Measurements from ENCODE around the gene STAB2.
"Not testable (repeated sequence)": the region's sequence is repeated elsewhere in the genome, so short reads cannot be mapped to it uniquely, and the experiment has no call there.

The STAB2 gene

DNA sequence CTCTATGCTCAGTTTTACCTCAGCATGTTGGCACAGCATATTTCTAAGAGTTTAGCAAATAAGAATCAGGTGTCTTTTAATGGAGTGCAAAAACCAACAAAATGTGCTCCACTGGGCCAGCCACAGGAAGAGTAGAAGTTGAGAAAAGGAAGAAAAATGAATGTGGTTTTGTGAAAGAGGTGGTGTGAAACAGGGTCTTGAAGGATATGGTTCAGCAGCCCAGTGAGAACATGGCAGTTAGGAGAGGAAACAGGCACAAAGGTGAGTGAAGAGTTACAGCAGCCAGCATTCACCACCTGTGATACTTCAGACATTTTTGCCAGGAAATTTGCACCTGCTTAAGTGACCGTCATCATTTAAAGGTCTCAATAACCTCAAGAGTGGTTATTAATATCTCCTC, 2.4 kb downstream of the STAB2 start:
- DNase-seq, result no peak

DNA sequence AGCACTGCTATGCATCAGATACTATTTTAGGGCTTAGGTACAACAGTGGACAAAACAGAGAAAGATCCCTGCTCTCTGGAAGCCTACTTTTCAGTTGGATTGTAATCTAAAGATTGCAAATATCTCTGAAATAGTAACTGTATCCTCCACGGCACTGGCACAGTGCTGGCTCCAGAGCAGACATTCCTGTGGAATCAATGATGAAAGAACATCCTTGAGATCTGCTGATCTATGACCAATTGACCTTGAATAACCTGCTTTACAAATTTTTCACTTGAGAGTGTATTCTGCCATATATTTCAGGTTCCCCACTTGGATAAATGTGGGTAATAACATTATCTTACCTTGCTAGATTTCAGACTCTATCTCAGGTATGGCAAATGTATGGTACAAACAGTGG, 3.2 kb downstream of the STAB2 start:
- DNase-seq, result no peak

DNA sequence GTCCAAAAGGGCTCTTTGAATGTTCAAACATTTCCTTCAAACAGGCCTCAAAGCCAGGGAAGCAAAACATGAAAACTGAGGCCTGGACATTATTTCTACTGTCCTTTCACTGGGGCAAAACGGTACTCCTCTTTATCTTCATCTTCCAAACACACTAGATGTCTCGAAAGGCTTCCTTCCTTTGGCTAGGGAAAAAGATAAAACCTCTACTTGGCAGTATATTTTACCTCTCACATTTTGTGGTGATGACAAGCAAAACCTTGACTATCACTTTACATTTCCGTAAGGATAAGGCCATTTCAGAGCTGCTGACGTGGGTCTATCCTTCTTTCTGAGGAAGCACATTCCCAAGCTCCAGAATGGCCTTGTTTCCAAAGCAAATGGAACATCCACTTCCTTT, 9.9 kb downstream of the STAB2 start:
- no peak for DNase-seq

DNA sequence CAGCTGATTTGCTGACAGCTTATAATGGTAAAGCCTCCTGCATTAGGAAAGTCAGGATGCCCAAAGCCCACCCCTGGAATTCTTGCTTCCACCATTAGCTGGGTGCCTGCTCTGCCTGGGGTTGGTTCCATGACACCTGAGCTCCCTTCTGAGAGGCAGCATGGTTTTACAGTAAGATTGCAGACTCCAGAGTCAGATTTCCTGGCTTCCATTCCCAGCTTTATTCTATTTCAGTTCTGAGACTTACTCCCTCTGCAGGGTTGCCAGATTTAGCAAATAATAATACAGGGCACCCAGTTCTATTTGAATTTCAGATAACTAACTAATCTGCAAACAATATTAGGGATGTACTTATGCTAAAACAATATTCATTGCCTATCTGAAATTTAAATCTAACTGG, 12.2 kb downstream of the STAB2 start:
- no peak for DNase-seq

DNA sequence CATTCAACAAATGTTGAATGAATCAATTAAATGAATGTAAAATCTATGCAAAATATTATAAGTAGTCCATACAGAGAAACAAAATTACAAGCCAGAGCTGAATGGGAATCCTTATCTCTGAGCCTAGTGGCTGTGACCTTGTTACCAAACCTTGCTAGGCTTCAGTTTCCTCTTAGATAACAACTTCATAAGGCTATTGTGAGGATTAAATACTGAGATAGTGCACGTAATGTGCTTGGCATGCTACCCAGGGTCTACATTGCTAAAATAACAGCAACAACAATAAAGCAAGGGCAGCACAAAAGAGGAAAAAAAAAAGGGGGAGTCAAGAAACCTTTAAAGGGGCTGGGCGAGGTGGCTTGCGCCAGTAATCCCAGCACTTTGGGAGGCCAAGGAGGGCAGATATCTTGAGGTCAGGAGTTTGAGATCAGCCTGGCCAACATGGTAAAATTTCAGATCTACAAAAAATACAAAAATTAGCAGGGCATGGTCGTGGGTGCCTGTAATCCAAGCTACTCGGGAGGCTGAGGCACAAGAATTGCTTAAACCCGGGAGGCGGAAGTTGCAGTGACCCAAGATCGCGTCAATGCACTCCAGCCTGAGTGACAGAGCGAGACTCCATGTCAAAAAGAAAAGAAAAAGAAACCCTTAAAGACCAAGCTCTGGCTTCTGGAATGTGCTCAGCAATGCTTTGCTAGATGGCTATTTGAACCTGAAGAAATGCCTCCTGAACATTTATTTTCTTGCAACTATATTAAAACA, 14.1 kb downstream of the STAB2 start:
- DNase-seq, result no peak

DNA sequence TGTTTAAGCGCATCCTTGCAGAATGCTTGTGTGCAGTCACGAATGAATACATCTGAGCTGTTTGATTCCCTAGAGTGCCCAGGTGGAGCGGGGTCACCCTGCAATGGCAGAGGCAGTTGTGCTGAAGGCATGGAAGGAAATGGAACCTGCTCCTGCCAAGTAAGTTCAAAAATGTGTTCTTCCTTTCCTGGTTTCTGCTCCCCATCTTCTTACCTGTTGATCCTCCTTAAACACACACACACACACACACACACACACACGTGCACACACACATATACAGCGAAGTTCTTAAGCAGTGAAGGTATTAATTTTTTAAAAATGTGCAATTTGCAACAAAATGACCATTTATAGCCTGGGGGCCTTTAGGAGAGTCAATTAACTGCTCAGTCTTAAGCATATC, 33.3 kb downstream of the STAB2 start:
- no peak for DNase-seq

DNA sequence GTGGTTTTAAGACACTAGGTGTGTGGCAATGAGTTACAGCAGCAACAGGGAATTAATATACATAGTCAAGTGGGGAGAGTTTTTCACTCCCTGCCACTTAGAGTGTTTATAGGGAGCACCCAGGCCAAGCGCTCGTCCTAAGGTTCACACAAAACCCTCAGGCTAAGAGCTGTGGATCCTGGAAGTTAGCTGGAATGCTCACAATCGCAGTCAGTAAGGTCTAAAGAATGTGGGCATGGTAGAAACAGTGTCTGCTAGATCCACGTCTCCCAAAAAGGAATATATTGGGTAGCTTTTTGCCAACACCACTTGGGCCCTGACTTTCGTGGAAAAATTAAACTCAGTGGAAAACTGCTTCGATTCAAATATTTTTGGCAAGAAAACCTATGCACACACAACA, 36.6 kb downstream of the STAB2 start:
- DNase-seq, result no peak

DNA sequence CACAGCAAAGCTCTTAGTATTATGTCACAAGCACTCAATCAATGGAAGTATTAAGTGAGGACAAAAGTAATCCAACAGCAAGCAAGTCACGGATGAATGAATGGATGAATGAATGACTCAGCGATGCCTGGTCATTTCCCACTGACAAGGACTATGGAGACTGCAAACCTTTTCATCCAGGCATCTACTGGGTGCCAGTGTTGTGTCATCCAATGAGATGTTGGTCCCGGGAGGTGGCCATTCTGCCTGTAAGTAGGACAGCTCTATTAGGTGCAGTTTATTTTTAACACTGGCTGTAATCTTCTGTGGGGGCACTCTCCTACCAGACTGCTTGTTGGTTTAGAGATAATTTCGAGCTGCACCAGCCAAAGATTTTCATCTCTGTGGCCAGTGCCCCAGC, 39.4 kb downstream of the STAB2 start:
- no peak for DNase-seq

DNA sequence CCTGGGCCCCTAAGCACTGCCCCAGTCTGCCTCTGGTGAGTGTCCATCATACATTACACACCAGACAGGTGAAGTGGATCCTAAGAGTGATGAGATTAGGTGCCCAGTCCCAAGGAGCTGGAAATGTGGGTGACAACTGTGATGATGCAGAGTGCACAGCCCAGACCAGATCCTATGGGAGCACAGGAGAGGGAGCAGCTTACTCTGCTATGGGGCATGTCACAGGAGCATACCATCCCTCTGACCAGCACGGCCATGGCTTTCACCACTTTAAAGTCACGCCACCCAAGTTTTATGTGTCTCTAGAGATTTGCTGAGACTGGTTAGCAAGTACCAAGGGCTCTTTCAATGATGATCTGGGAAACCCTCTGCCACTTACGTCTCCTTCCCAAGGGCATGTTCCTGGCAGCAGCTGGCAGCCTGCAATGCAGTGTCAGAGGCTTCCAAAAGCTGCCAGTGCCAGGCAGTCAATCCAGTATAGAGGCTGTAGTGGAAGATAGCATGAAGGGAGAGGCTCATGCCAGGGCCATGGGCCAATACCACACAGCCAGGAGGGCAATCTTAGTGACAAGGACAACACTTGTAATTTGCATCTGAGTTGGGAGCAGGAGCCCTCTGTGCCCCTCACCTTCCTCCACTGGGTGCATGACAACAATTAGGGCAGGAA, 40.2 kb downstream of the STAB2 start:
- no peak for DNase-seq

DNA sequence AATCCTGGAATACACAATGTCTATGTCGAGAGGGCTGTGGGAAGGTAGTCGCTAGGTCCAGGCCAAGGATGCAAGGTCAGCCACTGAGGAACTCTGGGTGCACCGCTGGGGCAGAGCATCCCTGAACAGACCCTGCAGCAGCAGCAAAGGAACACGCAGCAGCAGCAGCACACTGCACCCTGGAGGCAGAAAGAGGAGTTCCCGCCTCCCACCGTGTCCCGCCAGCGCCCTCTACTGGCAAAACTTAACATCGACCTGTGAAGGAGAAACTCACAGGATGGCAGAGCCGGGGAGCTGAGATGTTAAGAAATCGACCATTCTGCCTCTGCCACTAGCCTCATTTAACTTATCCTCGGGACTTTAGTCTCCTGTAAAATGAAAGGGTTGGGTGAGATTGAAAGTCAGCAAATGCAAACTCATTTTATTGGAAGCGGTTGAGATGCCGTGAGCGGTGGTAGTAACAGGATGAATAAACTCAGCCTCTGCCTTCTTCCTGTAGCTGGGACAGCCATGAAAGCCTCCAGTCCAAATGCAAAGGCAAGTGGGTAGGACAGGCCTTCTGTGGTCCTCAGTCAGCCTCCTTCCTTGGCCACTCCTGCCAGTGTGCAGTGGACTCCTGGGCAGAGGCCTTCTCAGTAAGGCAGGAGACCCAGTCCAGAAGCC, 45.6 kb downstream of the STAB2 start:
- no peak for DNase-seq

DNA sequence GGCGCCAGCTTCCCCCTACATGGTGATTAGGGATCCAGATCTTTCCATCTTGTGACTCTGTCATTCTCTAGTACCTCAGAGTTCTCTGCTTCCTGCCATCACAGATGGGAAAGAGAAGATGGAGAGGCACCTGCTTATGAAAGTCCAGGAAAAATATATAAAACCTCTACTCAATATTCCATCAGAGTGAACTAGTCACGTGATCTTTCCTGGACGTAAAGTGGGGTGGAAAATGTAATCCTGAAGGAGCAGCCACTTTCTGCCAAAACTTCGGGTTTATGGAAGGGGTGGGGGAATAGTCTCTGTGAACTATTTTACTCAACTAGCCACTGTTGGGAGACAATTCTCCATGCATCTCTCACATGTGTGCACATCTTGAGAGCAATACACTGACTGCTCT, 47.7 kb downstream of the STAB2 start:
- no peak for DNase-seq

DNA sequence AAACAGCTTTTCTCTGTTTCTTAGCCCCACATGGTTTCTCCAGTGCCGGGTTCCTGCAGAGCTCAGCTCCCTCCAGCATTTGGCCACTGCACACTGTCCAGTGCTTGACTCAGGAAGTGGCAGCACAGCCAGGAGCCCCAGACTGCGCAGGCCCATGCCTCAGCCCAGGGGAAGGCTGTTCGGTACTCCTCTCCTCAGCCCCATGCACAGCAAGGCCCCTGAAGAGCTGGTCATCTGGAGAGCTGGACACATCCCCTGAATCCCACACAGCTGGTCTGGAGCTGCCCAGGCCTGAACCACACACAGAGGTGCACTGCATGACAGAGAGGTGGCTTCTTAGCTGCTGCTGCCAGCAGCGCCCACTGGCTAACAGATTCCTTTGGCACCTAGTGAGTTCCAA, 48.3 kb downstream of the STAB2 start:
- DNase-seq, result no peak

DNA sequence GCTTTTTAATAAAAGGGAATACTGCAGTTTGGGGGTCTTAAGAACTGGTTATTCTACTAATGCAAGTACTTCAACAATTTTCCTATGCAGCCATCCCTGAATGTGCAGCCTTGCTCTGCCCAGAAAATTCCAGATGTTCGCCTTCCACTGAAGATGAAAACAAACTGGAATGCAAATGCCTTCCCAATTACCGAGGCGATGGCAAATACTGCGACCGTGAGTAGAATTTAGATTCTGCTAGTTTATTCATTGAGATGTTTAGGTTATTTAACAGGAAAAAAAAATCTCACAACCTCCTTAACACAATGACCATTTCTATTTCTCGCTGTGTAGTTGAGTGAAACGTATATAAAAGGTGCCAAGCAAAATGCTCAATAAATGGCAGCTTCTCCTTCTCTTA, 49.9 kb downstream of the STAB2 start:
- DNase-seq, result no peak

DNA sequence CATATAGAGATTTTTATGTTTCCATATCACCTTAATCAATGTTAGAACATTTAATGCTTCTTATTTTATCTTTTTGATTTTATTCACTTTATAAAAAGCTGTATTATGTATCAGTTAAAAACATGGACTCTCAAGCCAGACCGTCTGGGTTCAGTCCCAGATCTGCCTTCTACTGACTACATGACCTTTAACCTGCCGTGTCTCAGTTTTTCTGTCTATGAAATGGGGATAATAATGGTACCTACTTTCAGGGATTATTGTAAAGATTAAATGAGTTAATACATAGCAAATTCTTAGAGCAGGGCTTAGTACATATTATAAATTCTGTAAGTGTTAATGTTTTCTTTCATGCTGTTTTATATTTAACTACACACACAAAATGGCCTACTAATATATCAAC, 50.4 kb downstream of the STAB2 start:
- DNase-seq, result no peak

DNA sequence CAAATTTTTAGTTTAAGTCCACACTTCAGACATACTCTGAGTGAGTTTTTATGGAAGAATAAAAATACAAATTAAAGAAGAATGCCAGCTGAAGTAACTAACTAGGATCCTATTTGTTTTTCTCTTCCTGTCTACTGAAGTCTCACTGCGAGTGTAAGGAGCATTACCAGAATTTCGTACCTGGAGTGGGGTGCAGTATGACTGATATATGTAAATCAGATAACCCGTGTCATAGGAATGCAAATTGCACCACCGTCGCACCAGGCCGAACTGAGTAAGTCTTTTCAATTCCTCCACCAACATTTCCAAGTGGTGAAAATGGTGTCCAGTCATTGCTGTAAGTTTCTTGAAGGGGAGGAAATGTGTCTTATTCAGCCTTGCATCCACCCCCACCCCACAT, 52.9 kb downstream of the STAB2 start:
- DNase-seq, result no peak

DNA sequence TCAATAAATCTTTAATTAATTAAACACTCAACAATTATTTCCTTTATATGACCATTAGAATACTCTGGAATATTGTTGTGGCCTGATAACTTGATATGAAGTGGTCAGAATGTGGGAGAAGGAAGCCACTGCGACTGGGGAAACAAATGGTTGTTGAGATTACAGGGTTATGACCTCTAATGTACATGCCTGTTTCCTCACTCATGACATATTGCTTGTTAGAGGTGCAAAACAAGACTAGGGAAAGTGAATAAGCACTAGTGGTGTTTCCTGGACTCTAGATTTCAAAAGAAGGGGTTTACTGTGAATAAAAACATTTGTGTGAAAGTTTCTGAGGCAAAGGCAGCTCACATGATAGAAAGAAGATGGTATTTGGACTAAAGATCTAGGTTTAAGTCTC, 53.3 kb downstream of the STAB2 start:
- no peak for DNase-seq

DNA sequence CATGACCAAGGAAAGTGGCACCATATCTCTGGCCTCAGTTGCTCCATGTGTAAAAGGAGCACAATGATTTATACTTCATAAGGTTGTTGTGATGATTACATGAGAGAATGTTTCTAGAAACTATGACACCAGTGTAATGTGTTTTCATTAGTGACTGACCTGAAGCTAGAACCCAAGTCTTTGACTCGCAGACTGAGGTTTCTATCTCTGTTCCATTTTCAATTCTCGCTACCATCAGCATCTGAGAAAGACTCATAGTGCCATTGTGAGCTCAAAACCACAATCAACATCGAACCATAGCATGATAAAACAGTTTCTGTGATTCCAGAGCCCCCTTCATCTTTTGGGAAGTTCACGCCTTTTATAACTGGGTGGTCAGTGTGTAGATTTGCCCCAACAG, 53.8 kb downstream of the STAB2 start:
- DNase-seq, result no peak

DNA sequence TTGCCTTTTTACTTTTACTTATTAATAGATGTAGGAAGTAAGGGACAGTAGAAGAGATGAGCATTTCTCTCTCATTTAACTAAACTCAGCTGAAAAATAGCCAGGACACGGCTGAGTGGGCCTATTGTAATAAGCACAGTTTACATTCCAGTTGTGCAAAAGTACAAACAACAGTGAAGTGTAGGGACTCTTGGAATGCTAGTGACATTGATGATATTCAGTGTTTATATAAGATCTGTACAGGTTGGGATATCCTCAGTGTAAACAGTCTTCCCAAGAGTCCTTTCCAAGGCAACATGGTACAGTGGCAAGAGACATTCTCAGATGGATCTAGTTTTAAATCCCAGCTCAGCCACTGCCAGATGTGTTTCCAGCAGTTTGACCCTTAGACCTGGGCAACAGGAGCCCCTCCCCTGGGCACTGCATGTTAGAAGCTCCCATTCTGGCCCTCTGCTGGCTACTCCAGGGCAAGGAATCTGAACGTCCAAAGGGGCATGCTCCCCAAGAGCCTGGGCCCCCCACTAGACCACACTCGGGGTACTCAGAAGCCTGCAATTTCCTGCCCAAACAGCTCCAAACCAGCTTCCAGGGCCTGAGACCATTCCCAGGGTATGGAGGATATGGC, 55.3 kb downstream of the STAB2 start:
- no peak for DNase-seq

DNA sequence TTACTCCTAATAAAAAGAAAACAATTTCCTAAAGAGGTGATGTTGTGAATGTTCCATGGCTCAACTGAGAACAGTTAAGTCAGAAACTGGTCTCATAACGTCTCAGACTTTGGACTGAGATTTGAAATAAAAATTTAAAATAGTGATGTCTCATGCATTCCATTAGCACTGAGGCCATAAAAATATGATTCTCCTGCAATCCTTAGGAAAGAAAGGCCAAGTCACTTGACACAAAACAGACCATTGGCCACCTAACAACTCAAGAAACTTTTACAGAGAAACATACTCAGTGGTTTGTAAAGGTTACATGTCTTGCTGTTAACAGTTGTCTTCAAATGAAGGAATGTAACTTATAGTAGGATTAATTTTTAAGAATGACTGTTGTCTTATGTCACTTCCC, 58.1 kb downstream of the STAB2 start:
- DNase-seq, result no peak

DNA sequence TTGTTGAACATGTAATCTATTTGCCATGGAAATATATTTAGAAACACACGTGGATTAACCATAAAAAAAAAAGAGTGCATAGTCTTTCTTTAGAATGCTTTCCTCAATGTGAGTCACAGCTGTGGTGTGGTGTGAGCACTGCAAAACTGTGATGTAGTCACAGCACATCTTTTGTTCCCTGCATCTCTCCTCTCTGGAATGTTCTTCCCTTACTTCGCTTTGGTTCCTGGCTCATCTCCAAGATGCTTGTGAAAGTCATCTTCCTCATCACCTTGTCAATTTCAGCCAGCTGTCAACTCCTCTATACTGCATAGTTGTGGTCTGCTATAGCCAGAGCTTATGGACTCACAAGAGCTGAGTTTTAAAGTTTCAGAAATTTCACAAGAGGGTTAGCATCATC, 60.2 kb downstream of the STAB2 start:
- no peak for DNase-seq

DNA sequence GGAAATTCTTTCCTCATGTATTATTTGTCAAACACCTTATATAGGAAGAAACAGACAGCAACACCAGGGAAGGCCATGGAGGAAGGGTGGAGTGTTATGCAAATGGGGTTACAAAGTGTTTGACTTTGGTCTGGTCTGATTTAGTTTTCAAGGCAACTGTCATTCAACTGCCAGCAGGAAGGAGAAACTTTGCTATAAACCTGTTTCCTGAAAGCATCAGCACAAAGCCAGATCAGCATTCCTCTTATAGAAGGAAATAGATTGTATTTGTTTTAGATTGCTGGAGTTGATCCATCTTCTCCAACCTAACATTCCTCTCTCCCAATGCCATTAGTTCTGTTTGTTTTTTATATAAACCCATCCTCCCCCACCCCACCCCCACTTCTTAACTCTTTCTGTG, 65.7 kb downstream of the STAB2 start:
- DNase-seq, result no peak

DNA sequence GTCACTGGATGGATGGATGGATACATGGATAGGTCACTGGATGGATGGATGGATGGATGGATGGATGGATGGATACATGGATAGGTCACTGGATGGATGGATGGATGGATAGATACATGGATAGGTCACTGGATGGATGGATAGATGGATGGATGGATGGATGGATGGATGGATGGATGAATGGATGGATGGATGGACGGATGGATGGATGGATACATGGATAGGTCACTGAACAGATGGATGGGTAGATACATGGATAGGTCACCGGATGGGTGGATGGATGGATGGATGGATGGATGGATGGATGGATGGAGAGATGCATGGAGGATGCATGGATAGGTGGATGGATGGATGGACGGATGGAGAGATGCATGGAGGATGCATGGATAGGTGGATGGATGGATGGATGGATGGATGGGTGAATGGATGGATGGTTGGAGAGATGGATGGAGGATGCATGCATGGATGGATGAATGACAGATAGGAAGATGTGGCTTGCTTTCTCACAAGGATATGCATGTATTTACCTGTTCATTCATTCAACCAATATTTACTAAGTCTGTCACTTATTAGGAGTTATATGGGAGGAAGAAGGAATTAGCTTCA, 66.6 kb downstream of the STAB2 start:
- DNase-seq, result not testable (repeated sequence)

DNA sequence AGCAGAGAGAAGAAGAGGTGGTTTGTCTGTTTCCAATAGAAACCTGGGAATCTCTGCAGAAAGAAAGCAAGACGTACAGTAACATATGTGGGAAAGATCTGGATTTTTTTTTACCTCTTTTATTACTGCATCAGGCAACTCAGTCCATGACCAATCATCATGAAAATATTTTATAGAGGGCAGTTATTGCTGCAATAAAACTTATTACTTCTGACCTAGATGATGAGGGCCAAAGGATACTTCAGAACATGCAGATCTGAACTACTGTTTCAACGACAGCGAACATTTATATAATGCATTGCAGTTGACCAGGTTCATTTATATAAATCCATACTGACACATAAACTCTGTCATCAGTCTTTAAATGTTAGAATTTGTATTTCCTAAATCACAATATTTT, 67.7 kb downstream of the STAB2 start:
- DNase-seq, result no peak

DNA sequence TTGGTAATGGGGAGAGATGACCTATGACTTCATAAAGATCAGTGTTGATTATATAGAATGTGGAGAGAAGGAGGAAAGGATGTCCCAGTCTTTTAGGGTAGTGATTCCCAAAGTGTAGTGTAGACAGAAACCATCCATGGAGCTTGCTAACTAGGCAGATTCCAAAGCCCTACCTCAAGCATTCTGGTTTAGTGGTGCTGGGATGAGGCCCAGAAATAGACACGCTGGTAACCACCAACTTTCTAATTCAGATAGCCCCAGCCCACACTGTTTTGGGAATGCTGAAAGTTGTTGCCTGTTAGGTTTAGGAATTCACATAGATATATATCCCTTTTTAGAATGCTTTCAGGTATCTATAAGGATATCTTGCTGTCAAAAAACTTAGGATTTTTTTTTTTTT, 69.2 kb downstream of the STAB2 start:
- no peak for DNase-seq

All from stimulated activated naive CD4-positive, alpha-beta T cell (primary cell).